NCI-H2029 (cell line): ENCODE data around the gene UNC45B.
"Not testable (repeated sequence)": the region's sequence is repeated elsewhere in the genome, so short reads cannot be mapped to it uniquely, and the experiment has no call there.

Experiments used
- DNase-seq: peaks from one replicate; lab custom pipeline; 2025; lab: John Stamatoyannopoulos, UW

UNC45B gene

GRCh38 chr17:35222452-35222851 lies 74.8 kb downstream of the UNC45B start:
- no peak for DNase-seq

DNA sequence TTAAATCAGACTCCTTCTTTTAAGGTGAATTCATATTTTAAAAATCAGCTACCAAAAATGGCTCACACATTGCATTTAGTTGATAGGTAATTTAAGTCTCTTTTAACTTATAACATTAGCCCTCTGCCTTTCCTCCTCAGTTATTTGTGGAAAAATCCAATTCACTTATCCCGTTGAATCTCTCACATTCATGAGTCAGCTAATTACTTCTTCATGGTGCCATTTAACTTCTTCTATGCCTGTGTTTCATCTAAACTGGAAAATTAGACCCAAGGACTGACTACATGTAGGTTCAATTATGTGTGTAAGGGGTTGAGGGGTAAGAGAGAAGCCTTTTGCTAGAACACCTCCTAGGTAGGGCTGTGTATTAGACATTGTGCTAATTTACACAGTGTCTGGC lies 76.8 kb downstream of the UNC45B start:
- DNase-seq, result no peak

- no peak for DNase-seq
Measured at GRCh38 chr17:35227546-35227945, 79.9 kb downstream of the UNC45B start.

GRCh38 chr17:35229638-35230037 lies 82.0 kb downstream of the UNC45B start:
- no peak for DNase-seq

- DNase-seq, result not testable (repeated sequence)
Measured at GRCh38 chr17:35234315-35234714, 86.7 kb downstream of the UNC45B start.

DNA sequence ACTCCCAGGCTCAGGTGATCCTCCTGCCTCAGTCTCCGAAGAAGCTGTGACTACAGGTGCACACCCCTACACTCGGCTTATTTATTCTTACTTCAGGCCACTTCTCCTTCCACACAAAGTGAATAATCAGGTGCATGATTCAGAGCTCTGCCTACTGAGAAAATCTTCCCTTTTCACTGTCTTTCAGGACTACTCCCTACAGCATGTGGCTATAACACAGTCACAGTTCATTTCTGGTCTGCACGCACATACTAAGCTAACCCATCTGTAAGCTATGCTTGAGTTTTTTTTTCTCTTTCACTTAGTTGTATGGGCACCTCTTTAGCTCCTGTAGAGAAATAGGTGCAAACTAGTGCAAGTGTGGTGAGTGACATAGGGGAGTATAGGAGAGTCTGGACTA lies 87.7 kb downstream of the UNC45B start:
- DNase-seq, result no peak

- no peak for DNase-seq
Measured at GRCh38 chr17:35235917-35236316, 88.3 kb downstream of the UNC45B start.

DNA sequence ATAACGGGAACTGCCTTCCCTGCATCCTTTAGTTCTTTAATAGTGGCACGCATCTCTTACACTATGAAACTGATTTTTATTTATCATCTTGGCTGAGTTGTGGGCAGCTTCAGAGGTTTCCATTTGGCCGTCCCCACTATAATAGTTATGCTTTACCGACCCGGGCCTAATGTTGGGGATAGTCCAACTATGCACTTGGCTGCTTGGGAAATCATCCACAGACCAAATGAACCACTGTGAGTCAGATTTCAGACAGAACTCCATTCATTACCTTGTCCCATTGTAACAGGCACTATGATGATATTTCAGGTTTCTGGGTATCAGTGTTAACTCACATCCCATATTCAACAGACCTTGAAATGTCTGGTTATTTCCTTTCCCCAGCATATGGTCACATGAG lies 89.2 kb downstream of the UNC45B start:
- DNase-seq, result no peak

- DNase-seq, result no peak
Measured at GRCh38 chr17:35238821-35239220, 91.2 kb downstream of the UNC45B start.
